Type B pancreatic cell (in vitro differentiated cells): ENCODE data around the gene SS18. TPM values are rescaled to one million over a fixed set of nuclear protein-coding genes. Genes with fewer than 3 reads are reported as not detected.
A peak's percentile ranks its signal among the peaks of the same experiment; 100 is the strongest.

ENCODE experiments used
- DNase-seq: peaks from one replicate; pipeline ENCODE4 v3.0.0; 2021; ENCODE audit warnings: mixed read lengths; ENCODE audit not compliant: unreplicated experiment; ENCODE audit errors: extremely low spot score
- H3K27ac Mint-ChIP-seq: 2 replicates; pipeline ENCODE4 v1.8.0; 2021; ENCODE audit warnings: mild to moderate bottlenecking, mixed read lengths
- H3K27me3 Mint-ChIP-seq: 2 replicates; pipeline ENCODE4 v1.8.0; 2021; ENCODE audit warnings: mixed read lengths
- H3K36me3 Mint-ChIP-seq: 2 replicates; pipeline ENCODE4 v1.8.0; 2021; ENCODE audit warnings: mixed read lengths
- H3K4me1 Mint-ChIP-seq: one replicate; pipeline ENCODE4 v1.8.0; 2021; ENCODE audit warnings: mixed read lengths; ENCODE audit not compliant: unreplicated experiment
- H3K4me3 Mint-ChIP-seq: 2 replicates; pipeline ENCODE4 v1.8.0; 2021; ENCODE audit warnings: mild to moderate bottlenecking, mixed read lengths
- H3K9me3 Mint-ChIP-seq: 2 replicates; pipeline ENCODE4 v1.8.0; 2021; ENCODE audit warnings: mixed read lengths
- total RNA-seq: library from RNA; stranded (reverse); gene quantifications from 2 replicates; pipeline ENCODE4 v1.2.1, GENCODE V29; 2021; ENCODE audit warnings: low replicate concordance
- TF ChIP-seq, protein P1 (sequence below): fragments of 200-600 bp; sonication (generic); conservative IDR thresholded peaks from 2 replicates; pipeline ENCODE4 v1.5.0; 2021; ENCODE audit warnings: antibody characterized with exemption, mild to moderate bottlenecking

SS18 gene
- total RNA-seq, 1 donor from 2014 or later = 85.7 TPM

DNA sequence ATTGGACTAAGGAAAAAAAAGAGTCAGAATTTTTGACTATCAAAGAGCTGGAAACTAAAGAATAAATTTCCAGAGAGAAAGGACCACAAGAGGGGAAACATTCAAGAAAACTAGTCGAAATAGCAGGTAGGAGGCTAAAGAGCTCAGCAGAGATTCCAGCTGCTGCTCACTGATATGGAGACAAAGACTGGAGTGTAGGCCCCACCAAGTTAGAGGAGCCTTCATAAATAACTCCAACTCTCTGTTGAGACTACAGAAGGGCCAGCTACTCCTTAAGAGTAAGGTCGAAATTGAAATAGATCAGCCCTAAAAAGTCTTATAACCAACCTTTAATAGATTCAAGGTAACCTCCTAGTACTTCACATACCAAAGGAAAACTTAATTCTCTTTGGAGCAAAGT, 31.1 kb downstream of the SS18 start:
- TF ChIP-seq, protein P1, sequence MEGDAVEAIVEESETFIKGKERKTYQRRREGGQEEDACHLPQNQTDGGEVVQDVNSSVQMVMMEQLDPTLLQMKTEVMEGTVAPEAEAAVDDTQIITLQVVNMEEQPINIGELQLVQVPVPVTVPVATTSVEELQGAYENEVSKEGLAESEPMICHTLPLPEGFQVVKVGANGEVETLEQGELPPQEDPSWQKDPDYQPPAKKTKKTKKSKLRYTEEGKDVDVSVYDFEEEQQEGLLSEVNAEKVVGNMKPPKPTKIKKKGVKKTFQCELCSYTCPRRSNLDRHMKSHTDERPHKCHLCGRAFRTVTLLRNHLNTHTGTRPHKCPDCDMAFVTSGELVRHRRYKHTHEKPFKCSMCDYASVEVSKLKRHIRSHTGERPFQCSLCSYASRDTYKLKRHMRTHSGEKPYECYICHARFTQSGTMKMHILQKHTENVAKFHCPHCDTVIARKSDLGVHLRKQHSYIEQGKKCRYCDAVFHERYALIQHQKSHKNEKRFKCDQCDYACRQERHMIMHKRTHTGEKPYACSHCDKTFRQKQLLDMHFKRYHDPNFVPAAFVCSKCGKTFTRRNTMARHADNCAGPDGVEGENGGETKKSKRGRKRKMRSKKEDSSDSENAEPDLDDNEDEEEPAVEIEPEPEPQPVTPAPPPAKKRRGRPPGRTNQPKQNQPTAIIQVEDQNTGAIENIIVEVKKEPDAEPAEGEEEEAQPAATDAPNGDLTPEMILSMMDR = no peak
- Mint-ChIP-seq H3K4me1 (peaks cover 16% of the 10 kb centered on the region), H3K9me3 (no peaks in the 10 kb centered on the region), H3K27me3 (no peaks in the 10 kb centered on the region), H3K36me3 (peaks cover 39% of the 10 kb centered on the region), H3K4me3 (no peak overlapping the region), H3K27ac (no peak overlapping the region)
- no peak for DNase-seq

DNA sequence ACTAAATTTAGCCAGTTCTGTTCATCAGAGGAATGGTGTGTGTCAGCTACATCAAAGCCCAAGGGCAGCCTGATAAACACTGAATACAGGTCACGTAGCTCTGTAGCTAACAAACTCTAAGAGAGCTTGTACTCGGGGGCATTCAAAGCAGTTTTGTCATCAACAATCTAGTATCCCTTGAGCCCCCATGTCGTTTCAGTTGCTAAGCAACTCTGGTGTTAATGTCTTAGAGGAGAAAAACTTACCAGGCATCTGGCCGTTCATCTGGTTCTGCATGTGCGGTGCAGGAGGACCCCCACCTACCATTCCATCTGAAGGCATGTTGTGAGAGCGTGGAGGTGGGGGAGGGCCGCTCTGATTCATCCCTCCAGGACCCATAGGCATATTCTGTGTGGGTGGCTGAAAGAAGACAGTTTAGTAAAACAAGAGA, 33.1 kb downstream of the SS18 start:
- Mint-ChIP-seq H3K4me1 (peaks cover 16% of the 10 kb centered on the region), H3K27ac (peak overlapping the region; percentile 24), H3K36me3 (peaks cover 46% of the 10 kb centered on the region), H3K9me3 (no peaks in the 10 kb centered on the region), H3K4me3 (peak overlapping the region; percentile 58), H3K27me3 (no peaks in the 10 kb centered on the region)
- TF ChIP-seq, protein P1 = no peak
- no peak for DNase-seq

DNA sequence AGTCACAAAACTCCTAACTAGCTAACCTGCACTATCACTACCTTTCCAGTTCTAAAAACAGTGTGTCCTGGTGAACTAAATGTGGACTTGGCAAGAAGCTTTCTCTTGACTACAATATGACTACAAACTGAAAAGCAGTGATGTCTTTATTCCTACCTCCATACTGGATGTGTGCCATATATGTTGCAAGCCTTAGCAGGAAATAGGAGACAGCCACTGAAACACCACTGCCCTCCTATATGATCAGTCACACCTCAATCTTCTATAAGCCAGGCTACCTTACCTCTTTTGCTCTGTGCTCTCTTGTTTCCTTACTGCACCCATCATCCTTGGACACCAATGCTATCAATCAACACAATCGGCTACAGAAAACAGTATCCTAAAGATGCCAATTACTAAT, 34.1 kb downstream of the SS18 start:
- Mint-ChIP-seq H3K27ac (no peak overlapping the region), H3K4me3 (no peak overlapping the region), H3K36me3 (peaks cover 42% of the 10 kb centered on the region), H3K4me1 (peaks cover 16% of the 10 kb centered on the region), H3K9me3 (no peaks in the 10 kb centered on the region), H3K27me3 (no peaks in the 10 kb centered on the region)
- DNase-seq = no peak
- TF ChIP-seq, protein P1 = no peak

DNA sequence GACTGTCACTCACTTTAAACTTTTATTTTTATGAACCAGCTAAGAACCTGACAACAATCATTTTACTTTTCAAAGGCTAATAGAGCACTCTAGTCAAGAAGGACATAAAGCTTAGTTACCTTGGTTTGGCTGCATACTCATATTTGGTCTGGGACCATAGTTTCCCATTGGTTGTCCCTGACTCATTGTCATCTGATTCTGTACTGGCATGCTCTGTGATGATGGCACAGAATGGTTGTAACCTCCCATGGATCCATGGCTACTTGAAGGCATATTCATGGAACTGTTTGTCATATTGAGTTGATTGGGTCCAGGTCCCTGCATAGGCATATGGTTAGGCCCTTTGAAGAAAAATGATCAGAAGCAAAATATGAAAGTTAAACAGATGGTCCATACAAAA, 37.9 kb downstream of the SS18 start:
- Mint-ChIP-seq H3K27ac (no peak overlapping the region), H3K4me1 (peaks cover 4% of the 10 kb centered on the region), H3K27me3 (no peaks in the 10 kb centered on the region), H3K4me3 (no peak overlapping the region), H3K36me3 (peaks cover 30% of the 10 kb centered on the region), H3K9me3 (no peaks in the 10 kb centered on the region)
- TF ChIP-seq, protein P1 = no peak
- no peak for DNase-seq

DNA sequence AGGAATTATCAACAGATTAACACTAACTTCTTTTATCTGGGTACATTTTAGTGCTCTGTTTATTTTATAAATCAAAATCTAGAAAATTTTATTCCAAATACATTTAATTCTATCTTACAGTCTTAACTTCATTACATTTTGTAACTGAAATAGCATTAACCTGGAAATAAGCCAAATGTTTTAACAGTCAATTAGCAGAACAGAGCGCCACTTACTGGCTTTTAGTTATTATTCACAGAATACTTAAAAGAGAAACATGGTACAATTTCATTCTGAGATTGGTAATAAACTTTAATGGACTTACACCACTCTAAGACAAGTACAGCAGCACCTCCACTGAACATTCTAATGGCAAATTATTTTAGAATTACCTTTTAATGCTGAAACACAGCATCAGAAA, 38.6 kb downstream of the SS18 start:
- Mint-ChIP-seq H3K4me1 (no peaks in the 10 kb centered on the region), H3K9me3 (no peaks in the 10 kb centered on the region)

More for the DNA sequence above, 38.6 kb downstream of the SS18 start:
- TF ChIP-seq, protein P1 = no peak
- H3K4me3 Mint-ChIP-seq = no peak overlapping the region
- H3K36me3 Mint-ChIP-seq = peaks cover 27% of the 10 kb centered on the region
- H3K27ac Mint-ChIP-seq = no peak overlapping the region
- DNase-seq = no peak
- no peaks in the 10 kb centered on the region for H3K27me3 Mint-ChIP-seq
